ENCODE measurements around the gene RAD51AP2.
A peak's percentile ranks its signal among the peaks of the same experiment; 100 is the strongest.
"Not testable (repeated sequence)": the region's sequence is repeated elsewhere in the genome, so short reads cannot be mapped to it uniquely, and the experiment has no call there.

The RAD51AP2 gene

DNA sequence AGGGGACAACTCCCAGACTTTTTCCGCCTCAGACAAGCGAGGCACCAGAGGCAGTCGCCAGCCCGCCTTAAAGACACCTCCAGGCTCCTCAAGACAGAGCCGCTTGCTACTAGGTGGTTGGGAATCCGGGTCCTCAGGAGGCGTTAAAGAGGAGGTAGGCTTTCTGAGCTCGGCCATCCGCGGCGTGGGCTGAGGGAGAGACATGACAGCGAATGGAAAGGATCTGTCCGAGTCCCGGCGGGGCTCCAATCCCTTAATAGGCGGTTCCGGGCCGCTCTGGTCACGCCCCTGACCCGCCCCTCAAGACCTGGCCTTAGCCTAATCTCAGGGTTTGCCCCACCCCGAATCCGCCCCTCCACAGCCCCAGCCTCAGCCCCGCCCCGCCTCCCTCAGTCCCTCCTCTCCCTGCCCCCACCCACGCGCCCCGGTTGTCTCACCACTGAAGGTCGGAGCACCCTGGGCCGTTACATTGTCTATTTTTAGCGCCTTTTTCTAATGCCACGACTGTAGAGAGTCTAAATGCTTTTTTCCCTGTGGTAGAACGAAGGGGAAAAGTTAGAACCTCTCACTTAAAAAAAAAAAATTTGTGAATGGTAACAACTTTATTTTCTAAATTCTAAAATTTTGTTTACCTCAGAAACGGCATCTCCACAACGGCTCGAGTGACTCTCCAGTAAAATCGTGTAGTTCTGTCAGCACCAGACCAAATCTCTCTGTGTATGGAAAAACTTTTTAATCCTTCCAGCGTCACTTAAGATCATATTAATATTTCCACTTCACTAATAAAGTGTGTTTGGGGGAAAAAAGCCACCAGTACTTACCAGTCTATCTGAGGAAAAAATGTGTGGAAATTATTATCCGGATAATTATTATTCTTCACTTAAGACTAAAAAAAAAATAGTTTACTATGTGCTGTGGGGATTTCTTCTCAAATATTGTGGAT is at the start of gene RAD51AP2:
TSS of gene RAD51AP2 (minus strand) at position 229 of the 943 bp plus-strand sequence. CDS start at position 204, 25 bp downstream.
- DNase-seq (ENCODE audit: low read depth), result peak; percentile 87
- TF ChIP-seq, protein P1, sequence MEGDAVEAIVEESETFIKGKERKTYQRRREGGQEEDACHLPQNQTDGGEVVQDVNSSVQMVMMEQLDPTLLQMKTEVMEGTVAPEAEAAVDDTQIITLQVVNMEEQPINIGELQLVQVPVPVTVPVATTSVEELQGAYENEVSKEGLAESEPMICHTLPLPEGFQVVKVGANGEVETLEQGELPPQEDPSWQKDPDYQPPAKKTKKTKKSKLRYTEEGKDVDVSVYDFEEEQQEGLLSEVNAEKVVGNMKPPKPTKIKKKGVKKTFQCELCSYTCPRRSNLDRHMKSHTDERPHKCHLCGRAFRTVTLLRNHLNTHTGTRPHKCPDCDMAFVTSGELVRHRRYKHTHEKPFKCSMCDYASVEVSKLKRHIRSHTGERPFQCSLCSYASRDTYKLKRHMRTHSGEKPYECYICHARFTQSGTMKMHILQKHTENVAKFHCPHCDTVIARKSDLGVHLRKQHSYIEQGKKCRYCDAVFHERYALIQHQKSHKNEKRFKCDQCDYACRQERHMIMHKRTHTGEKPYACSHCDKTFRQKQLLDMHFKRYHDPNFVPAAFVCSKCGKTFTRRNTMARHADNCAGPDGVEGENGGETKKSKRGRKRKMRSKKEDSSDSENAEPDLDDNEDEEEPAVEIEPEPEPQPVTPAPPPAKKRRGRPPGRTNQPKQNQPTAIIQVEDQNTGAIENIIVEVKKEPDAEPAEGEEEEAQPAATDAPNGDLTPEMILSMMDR (IDR thresholded peaks at IDR 0.05; ENCODE audit: insufficient read depth, low read depth, low read length, missing control alignments), result no peak
- H3K4me3 ChIP-seq (ENCODE audit: low read depth, low read length), result peak within 1 kb of the TSS; percentile 72

DNA sequence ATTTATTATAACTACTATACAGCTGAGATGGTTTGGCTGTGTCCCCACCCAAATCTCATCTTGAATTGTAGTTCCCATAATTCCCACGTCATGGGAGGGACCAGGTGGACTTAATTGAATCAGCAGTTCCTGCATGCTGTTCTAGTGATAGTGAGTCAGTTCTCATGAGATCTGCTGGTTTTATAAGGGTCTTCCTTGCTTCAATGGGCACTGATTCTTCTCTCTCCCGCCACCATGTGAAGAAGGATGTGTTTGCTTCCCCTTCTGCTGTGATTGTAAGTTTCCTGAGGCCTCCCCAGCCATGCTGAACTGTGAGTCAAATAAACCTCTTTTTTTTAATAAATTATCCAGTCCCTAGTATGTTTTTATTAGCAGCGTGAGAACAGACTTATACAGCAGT is 47.5 kb upstream of the RAD51AP2 start:
- DNase-seq (ENCODE audit: low read depth), result not testable (repeated sequence)

DNA sequence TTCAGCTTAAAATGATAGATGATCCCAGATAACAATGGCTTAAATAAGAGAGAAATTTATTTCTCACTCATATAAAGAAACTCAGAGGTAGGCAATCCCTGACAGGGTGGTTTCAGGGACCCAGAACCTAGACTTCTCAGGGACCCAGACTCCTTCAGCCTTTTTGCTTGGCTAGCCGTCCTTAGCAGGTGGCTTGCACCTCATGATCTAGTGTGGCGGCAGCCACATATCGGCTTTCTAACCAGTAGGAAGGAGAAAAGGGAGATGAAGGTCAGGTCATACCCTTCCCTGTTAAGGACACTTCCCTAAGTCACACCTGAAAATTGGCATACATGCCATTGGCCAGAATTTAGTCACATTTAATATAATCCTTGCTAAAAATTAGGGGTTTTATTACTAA is 40.6 kb upstream of the RAD51AP2 start:
- no peak for DNase-seq (ENCODE audit: low read depth)
- TF ChIP-seq, protein P1 (IDR thresholded peaks at IDR 0.05; ENCODE audit: insufficient read depth, low read depth, low read length, missing control alignments), result no peak
- no peak overlapping the region for H3K4me3 ChIP-seq (ENCODE audit: low read depth, low read length)

More for the DNA sequence above, 47.5 kb upstream of the RAD51AP2 start:
- not testable (repeated sequence) for H3K4me3 ChIP-seq (ENCODE audit: low read depth, low read length)

DNA sequence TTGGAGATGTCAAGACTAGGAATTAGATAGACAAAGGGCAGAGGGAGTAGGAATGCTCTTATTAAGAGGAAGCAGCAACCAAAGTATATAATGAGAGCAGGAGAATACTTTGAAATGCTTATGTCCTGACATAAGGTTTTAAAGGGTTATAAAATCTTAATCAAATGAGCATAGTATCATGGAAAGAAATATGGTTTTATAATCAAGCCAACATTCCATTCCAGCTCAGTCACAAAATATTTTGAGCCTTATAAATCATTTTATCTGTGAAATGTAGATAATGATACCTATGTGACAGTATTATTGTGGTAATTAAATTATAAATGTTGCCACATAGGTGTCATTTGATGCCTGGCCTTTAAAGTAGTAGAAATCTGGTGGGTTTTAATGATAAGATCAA is 39.8 kb upstream of the RAD51AP2 start:
- TF ChIP-seq, protein P1 (IDR thresholded peaks at IDR 0.05; ENCODE audit: insufficient read depth, low read depth, low read length, missing control alignments), result no peak
- DNase-seq (ENCODE audit: low read depth), result no peak
- no peak overlapping the region for H3K4me3 ChIP-seq (ENCODE audit: low read depth, low read length)

DNA sequence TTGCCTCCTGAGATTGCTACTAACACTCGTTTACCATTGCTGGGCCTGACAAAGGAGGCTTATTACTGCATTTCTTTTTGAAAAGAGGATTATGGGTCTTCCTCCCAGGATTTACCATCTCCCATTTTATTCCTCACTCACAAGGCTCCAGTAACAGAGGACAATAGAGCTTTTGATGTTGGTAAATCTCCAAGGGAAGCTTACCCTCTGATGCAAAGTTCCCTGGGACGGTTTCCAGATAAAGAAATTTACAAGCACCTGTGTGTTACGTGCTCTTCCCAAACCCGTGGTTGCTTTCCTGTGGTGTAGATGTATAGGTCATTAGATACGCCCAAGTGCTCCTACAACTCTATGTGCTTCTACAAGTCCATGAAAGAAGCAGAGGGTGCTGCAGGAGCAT is 39.4 kb upstream of the RAD51AP2 start:
- H3K4me3 ChIP-seq (ENCODE audit: low read depth, low read length), result no peak overlapping the region
- no peak for DNase-seq (ENCODE audit: low read depth)
- TF ChIP-seq, protein P1 (IDR thresholded peaks at IDR 0.05; ENCODE audit: insufficient read depth, low read depth, low read length, missing control alignments), result no peak

DNA sequence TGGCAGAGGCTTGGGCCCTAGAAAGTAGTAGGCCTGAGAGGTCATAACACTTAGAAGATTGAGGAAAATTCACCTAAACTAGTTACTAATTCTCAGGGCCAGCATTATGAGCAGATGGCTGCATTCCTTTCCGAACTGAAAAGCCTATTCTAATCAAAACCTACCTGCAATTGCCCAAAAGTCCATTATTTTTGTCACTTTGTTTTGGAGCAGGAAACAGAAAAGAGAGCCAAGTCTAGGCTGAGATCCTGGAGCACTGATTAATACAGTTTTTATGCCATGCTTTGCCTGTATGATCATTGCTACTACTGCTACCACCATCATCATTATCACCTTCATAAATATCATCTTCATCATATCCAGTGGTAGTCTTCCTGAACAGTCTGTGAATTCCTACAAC is 36.9 kb upstream of the RAD51AP2 start:
- TF ChIP-seq, protein P1 (IDR thresholded peaks at IDR 0.05; ENCODE audit: insufficient read depth, low read depth, low read length, missing control alignments), result no peak
- DNase-seq (ENCODE audit: low read depth), result no peak
- H3K4me3 ChIP-seq (ENCODE audit: low read depth, low read length), result no peak overlapping the region

DNA sequence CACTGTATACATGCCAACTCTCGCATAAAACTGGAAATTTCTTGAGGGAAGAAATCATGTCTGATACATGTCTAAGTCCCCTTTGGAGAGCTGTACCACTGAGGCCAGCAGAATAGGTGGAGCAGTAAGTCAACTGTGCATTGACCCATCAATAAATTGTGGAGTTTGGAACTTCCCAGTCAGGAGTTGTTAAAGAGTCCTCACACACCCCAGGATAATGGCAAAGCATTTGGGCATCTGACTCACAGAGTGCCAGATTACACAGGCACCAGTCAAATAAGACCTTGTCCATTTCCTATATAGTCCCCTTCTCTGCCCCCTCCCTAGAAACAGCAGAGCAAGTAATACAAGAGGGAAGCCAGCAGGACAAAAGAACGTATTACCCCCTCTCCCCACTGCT is 32.7 kb upstream of the RAD51AP2 start:
- no peak overlapping the region for H3K4me3 ChIP-seq (ENCODE audit: low read depth, low read length)
- TF ChIP-seq, protein P1 (IDR thresholded peaks at IDR 0.05; ENCODE audit: insufficient read depth, low read depth, low read length, missing control alignments), result no peak
- DNase-seq (ENCODE audit: low read depth), result no peak

All from GM12865 (cell line).